Stimulated activated CD4-positive, alpha-beta T cell treated with anti-CD3 and anti-CD28 coated beads, Interleukin-15, amount 100 ng/mL, for 48 hours (primary cell): Measurements from ENCODE around the gene SULT1C3.

Experiments used
- DNase-seq, 2 donors: peaks; one replicate each; pipeline ENCODE4 v3.0.0-alpha.2; 2020; ENCODE audit warnings: low read depth in 2 of 2

The SULT1C3 gene

GRCh38 chr2:108301558-108301957, 61.8 kb downstream of the SULT1C3 start:
- DNase-seq, result no peak

- no peak for DNase-seq
Measured at GRCh38 chr2:108304975-108305374, 65.2 kb downstream of the SULT1C3 start.

- DNase-seq, result no peak
Measured at GRCh38 chr2:108305901-108306300, 66.1 kb downstream of the SULT1C3 start.

- no peak for DNase-seq
Measured at GRCh38 chr2:108309903-108310302, 70.1 kb downstream of the SULT1C3 start.
